ENCODE measurements around the gene IGF2R.

Gene IGF2R

DNA sequence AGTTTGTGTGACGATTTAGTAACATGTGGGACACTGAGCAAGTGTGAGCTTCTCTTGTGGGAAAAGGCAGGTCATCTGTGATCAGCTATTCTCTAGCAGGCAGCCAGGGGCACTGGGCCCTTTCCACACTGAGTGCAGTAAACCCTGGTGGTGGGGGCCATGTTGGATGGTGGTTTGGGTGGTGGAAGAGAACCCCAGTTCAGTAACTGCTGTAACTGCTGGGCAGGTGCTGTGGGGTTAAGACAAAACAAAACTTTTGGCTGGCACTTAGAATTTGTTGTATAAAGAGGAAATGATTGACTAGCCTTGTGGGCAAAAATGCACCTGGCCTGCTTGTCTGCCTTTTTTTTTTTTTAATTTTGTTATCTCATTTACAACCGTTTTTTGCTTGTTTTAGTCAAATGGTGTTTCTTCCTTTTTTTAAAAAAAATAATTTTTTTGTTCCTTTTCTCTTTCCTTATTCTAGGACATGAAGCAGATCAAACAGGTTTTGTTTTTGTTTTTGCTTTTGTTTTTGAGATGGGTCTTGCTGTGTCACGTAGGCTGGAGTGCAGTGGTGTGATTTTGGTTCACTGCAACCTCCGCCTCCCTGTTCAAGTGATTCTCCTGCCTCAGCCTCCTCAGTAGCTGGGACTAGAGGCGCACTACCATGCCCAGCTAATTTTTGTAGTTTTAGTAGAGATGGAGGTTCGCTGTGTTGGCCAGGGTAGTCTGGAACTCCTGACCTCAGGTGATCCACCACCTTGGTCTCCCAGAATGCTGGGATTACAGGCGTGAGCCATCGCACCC is 59.8 kb downstream of the IGF2R start:
- DNase-seq (ENCODE audit: low read depth in 2 of 2): no peak

GRCh38 chr6:160029525-160029924 is 60.6 kb downstream of the IGF2R start:
- no peak for DNase-seq (ENCODE audit: low read depth in 2 of 2)

DNA sequence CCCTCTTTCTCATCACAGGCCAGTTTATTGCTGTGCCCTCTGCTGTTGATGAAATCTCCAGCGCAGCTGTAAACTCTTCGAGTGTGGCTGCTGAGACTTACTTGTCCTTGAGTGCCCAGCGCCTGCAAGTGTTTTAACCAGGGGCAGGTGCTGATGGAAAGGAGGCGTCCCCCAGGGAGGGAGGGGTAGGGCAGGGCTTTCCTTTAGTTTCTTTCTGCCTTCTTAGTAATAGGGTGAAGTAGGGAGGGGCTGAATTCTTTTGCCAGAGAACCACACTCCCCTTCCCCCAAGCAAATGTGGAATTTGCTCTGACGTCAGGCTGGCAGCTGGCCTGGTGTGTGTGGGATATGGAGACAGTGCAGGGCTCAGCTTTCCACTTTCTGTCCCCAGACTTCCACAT is 61.2 kb downstream of the IGF2R start:
- DNase-seq (ENCODE audit: low read depth in 2 of 2): no peak

DNA sequence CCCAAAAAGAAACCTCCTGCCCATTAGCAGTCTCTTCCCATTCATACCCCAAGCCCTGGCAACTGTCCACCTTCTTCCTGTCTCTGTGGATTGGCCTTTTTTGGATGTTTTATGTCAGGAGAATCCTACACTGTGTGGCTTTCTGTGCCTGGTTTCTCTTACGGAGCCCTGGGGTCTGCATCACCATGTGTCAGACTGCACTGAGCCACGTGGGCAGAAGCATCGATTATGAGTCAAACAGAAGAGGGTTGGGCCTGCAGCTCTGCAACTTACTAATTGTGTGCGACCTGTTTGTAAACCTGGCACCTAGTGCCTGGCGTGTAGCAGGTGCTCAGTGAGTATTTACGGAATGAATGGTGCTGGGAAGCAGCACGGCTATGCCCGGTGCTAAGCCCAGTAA is 62.6 kb downstream of the IGF2R start:
- no peak for DNase-seq (ENCODE audit: low read depth in 2 of 2)

- DNase-seq (ENCODE audit: low read depth in 2 of 2): no peak
These were observed 63.0 kb downstream of the IGF2R start for GRCh38 chr6:160031871-160032270.

DNA sequence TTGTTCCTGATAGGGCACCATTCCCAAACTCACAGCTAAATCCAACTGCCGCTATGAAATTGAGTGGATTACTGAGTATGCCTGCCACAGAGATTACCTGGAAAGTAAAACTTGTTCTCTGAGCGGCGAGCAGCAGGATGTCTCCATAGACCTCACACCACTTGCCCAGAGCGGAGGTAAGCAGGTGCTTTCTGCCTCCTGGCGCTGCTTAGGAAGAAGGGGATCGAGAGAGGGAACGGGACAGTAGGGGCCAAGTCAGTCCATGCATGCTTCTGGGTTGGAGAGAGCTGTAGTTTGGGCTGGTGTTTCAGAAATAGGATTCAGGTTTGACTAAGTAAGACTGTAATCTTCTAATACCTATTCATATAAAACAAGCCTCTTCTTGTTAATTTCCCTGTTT is 63.7 kb downstream of the IGF2R start:
- DNase-seq (ENCODE audit: low read depth in 2 of 2): no peak

- no peak for DNase-seq (ENCODE audit: low read depth in 2 of 2)
These were observed 65.4 kb downstream of the IGF2R start for GRCh38 chr6:160034036-160034930.

DNA sequence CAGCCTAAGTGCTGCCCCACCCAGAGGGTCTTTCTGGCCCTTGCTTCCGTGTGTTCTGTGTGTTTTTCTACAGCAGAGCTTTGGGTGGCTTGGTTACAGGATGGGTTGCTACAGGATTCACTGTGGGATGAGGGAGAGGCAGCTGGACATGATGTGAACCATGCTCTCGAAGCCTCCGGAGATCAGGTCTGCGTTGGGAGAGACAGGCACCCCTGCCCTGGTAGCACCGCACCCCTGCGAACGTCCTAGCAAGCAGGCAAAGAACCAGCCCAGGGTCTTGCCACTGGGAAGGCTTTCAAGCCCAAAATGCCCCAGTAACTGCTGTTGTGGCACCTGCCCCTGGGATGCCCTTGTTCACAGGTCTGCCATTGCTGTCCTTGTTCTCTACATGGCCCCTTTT is 66.4 kb downstream of the IGF2R start:
- no peak for DNase-seq (ENCODE audit: low read depth in 2 of 2)

DNA sequence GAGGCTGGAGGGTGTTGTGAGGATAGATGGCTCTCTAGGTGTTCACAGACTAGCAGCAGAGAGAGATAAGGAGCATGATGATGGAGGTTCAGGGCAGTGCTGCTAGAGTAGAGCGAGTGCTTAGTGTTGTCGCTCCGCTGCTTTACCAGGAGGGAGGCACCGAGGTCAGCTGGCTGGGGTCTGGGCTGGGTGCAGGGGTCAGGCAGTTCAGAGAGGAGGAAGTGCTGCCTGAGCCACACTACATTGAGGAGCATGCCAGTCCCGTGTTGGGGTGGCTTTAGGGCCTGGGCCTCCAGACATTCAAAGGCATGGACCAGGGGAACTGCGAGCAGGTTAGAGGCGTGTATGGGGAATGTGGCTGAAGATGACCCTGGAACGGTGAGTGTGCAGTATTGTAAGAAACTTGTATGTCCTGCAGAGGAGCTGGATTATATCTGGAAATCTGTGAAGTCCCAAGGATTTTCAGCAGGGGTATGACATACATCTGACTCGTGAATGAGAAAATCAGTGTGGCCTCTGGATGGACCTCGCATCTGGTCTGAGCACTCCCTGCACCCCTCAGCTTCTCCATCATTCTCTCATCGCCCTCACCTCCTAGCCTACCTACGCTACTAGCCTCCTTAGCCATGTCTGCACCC is 66.9 kb downstream of the IGF2R start:
- DNase-seq (ENCODE audit: low read depth in 2 of 2): no peak

DNA sequence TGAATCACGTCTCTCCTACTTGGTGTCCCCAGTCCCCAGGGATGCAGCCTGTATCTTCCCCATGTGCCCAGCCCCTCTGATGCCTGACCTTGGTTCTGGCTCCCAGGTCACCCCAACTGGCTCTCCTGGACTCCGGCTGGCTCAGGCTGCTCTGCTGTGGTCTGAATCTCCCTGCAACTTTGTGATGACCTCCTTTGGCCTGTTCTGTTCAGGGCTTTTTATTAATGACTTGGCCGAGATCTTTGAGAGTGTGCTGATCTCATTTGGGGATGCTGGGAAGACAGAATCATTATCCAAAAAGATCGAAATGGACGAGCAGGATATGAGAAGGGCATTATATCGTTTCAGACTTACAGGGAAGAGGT is 67.4 kb downstream of the IGF2R start:
- no peak for DNase-seq (ENCODE audit: low read depth in 2 of 2)

- no peak for DNase-seq (ENCODE audit: low read depth in 2 of 2)
These were observed 67.9 kb downstream of the IGF2R start for GRCh38 chr6:160036790-160037206.

- DNase-seq (ENCODE audit: low read depth in 2 of 2): no peak
These were observed 69.6 kb downstream of the IGF2R start for GRCh38 chr6:160038479-160038878.

DNA sequence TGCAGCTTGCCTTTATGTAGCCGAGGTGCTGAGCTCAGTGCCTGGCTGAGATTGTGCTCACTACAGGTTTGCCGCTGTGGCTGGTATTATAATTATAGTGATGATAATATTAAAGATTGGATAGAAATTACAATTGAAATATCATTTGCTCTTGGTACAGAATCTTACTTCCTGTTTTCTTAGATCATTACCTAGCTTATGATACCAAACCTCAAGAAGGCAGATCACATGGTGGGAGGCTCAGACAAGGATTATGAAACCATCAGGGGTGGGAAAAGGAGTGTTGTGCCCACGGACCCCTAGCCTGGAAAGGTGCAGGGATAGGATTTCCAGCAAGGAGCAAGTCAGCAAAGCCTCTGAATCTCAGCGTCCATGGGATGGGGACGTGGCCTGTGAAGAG is 70.6 kb downstream of the IGF2R start:
- no peak for DNase-seq (ENCODE audit: low read depth in 2 of 2)

GRCh38 chr6:160040055-160040454 is 71.2 kb downstream of the IGF2R start:
- DNase-seq (ENCODE audit: low read depth in 2 of 2): no peak

DNA sequence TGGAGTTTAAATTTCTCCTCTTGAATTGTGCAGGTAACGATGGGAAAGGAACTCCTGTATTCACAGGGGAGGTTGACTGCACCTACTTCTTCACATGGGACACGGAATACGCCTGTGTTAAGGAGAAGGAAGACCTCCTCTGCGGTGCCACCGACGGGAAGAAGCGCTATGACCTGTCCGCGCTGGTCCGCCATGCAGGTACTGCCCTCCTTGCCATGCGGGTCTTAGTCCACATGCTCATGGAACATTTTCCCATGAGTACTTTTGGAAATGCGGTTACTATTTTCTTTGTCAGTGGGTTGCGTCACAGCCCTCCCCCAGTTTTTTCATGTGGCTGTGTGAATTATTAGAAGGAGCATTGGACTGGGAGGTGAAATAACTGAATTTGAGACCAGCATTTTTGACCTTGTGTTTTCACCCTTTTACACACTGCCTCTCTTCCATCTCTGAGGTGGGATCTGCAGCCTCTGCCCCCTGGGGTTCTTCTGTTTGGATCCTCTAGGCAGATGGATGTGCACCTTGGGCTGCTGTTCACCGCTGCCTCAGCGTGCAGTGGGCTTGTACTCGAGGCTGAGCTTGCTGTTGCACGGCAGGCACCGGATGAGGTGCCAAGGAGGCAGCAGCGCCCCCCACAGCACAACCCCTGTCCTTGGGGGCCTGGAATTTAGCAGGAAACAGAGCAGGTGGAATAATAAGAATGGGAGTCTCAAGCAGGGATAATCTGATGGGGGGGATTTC is 71.8 kb downstream of the IGF2R start:
- no peak for DNase-seq (ENCODE audit: low read depth in 2 of 2)

DNA sequence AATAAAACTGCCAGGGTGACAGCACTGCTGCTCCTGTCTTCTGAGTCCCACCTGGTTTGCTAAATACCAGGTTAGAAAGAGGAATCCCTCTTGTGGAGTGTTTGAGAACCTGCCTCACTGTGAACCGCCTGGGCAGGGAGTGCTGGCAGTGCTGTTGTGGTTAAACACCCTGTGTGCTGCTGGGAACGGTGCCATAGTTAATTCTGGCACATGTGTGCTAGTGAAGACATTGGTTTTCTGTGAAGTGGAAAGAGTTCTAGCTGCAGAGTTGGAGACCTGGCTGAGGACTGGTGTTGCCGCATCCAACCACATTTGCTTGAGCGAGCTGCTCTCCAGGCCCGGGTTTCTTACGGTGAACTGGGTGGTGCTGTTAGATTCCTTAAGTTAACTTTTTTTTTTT is 72.7 kb downstream of the IGF2R start:
- DNase-seq (ENCODE audit: low read depth in 2 of 2): no peak

DNA sequence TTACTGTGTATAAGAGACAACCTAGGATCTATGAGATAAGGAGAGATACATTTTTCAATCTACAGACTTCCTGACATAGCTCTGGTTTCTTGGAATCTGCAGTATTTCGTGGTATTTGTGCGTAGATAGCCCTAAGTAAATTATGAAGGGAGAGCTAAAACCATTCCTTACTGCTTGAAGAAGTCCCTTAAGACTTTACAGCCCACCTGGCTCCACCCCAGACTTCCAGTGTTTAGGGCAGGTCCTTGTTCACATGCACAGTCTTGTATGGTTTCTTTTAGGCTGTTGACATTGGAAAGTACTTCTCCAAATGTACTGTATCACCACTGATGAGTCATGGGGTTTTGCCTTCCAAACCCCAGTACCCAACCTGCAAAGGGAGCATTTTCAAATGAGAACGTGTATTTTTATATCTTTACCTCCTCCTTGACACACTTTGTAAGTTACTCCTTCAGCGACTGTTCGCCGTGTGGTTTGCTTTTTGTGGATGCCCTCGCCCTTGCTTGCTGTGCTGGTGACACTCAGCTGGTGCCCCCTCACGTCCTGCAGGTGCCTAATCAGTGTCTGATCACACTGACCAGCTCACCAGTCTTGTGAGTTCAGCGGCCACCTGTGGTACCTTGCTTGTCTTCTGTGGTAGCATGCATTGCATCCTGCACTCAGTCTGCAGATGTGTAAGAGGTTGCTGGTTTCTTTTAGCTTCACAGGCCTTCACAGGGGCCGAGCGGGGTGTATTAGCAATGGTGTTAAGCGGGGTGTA is 73.3 kb downstream of the IGF2R start:
- no peak for DNase-seq (ENCODE audit: low read depth in 2 of 2)

GRCh38 chr6:160042788-160043301 is 74.0 kb downstream of the IGF2R start:
- no peak for DNase-seq (ENCODE audit: low read depth in 2 of 2)

GRCh38 chr6:160043784-160044183 is 74.9 kb downstream of the IGF2R start:
- no peak for DNase-seq (ENCODE audit: low read depth in 2 of 2)

DNA sequence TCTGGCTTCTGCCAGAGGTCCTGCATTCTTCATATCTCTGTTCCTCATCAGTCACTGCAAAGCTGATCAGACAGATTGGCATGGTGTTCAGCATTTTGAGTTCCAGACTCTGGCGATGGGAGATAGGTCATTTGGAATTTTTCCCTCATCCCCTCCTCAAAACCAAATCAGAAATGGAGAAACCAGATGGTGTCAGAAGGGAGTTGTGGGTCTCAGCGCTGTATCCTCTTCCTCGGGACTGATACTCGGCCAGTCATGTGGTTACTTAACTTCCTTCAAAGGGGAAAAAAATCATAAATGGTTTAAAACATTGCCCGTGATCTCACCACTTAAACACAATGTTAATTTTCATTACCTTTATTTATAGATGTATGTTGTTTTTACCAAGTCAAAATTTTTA is 75.8 kb downstream of the IGF2R start:
- no peak for DNase-seq (ENCODE audit: low read depth in 2 of 2)

DNA sequence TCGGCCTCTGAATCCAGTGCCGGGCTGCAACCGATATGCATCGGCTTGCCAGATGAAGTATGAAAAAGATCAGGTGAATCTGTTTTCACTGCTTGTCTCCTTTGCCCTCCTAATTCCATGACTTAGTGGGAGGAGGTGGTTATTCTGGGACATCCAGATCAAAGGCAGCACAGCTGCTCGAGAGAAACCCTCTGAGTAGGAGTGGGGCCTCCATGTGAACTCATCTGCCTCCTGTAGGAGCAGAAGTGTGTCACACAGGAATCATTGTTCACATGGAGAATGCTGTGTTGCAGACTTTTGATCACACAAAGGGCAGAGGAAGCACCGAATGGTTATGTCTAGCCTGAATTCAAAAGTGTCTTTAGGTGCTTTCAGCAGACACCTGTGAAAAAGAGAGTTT is 79.6 kb downstream of the IGF2R start:
- DNase-seq (ENCODE audit: low read depth in 2 of 2): no peak

Data from activated CD8-positive, alpha-beta memory T cell treated with anti-CD3 and anti-CD28 coated beads for 4 hours (primary cell).